Tibial artery (tissue), 4 donors: Measurements from ENCODE around the gene FAM174C.
A peak's percentile ranks its signal among the peaks of the same experiment; 100 is the strongest.

Experiments
- DNase-seq, 2 donors: peaks; one replicate each; pipeline ENCODE4 v3.0.0-alpha.2; 2019
- H3K27ac ChIP-seq, 2 donors: fragments of 200-600 bp; sonication (generic) in 1 of 2; 1 replicate in 1 of 2; 2 replicates in 1 of 2; pipeline ENCODE4 v1.5.1; 2018 to 2019; ENCODE audit warnings: mild to moderate bottlenecking in 1 of 2
- H3K27me3 ChIP-seq, 2 donors: fragments of 200-600 bp; sonication (generic) in 1 of 2; one replicate each; pipeline versions ENCODE4 v1.5.1 to v1.6.0; 2016 to 2019
- H3K36me3 ChIP-seq, 3 donors: fragments of 200-600 bp; sonication (generic) in 2 of 3; one replicate each; pipeline ENCODE4 v1.5.1; 2016 to 2019; ENCODE audit warnings: mild to moderate bottlenecking in 2 of 3
- H3K4me1 ChIP-seq, 4 donors: fragments of 200-600 bp; sonication (generic) in 2 of 4; 1 replicate in 3 of 4; 2 replicates in 1 of 4; pipeline ENCODE4 v1.5.1; 2016 to 2019
- H3K4me3 ChIP-seq, 2 donors: fragments of 200-600 bp; sonication (generic) in 1 of 2; 1 replicate in 1 of 2; 2 replicates in 1 of 2; pipeline ENCODE4 v1.5.1; 2018 to 2019; ENCODE audit warnings: mild to moderate bottlenecking in 2 of 2
- H3K9me3 ChIP-seq, 3 donors: fragments of 200-600 bp; sonication (generic) in 1 of 3; one replicate each; pipeline ENCODE4 v1.5.1; 2016 to 2019
- intact Hi-C: fragments of 100-400 bp; cut with DNase I; formaldehyde crosslinking; loops from one replicate; pipeline ENCODE4 v1.15.0; 2023; ENCODE audit warnings: low total_unique reads
- TF ChIP-seq, protein P1 (sequence below), 2 experiments: fragments of 200-600 bp in 1 of 2; fragments of 450-650 bp in 1 of 2; IDR thresholded peaks; one replicate each; pipeline ENCODE4 v1.5.1; 2017 to 2019; ENCODE audit warnings: antibody characterized with exemption in 2 of 2, mild to moderate bottlenecking in 1 of 2, moderate library complexity in 1 of 2

Gene FAM174C

GRCh38 chr19:1275260-1275975, at the start of gene FAM174C:
Gene FAM174C (plus strand): TSS chr19:1275530. CDS start chr19:1275550, 20 bp downstream.
- intact Hi-C loops, result loop anchor here (5.0 kb wide), 1 partner anchor 127 kb away; the partner anchor contains the start of gene GAMT
- peak; percentile 93 to 98 for DNase-seq
- Histone ChIP-seq H3K4me1 (peaks cover 13 to 63% (median 57%) of the 10 kb centered on the region in 4 donors), H3K9me3 (no peaks in the 10 kb centered on the region), H3K4me3 (peak within 1 kb of the TSS; percentile 62 to 71), H3K36me3 (peaks cover 46 to 75% (median 54%) of the 10 kb centered on the region in 3 donors), H3K27me3 (no peaks in the 10 kb centered on the region), H3K27ac (peak within 1 kb of the TSS; percentile 91 to 94)
- TF ChIP-seq, protein P1, sequence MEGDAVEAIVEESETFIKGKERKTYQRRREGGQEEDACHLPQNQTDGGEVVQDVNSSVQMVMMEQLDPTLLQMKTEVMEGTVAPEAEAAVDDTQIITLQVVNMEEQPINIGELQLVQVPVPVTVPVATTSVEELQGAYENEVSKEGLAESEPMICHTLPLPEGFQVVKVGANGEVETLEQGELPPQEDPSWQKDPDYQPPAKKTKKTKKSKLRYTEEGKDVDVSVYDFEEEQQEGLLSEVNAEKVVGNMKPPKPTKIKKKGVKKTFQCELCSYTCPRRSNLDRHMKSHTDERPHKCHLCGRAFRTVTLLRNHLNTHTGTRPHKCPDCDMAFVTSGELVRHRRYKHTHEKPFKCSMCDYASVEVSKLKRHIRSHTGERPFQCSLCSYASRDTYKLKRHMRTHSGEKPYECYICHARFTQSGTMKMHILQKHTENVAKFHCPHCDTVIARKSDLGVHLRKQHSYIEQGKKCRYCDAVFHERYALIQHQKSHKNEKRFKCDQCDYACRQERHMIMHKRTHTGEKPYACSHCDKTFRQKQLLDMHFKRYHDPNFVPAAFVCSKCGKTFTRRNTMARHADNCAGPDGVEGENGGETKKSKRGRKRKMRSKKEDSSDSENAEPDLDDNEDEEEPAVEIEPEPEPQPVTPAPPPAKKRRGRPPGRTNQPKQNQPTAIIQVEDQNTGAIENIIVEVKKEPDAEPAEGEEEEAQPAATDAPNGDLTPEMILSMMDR (IDR thresholded peaks at IDR 0.05), result no peak

GRCh38 chr19:1226227-1226518, 49.2 kb upstream of the FAM174C start:
- intact Hi-C loops, result no loop called here
- peaks cover 43 to 76% (median 62%) of the 10 kb centered on the region in 3 donors for H3K36me3 ChIP-seq
- TF ChIP-seq, protein P1 (IDR thresholded peaks at IDR 0.05), result no peak

DNA sequence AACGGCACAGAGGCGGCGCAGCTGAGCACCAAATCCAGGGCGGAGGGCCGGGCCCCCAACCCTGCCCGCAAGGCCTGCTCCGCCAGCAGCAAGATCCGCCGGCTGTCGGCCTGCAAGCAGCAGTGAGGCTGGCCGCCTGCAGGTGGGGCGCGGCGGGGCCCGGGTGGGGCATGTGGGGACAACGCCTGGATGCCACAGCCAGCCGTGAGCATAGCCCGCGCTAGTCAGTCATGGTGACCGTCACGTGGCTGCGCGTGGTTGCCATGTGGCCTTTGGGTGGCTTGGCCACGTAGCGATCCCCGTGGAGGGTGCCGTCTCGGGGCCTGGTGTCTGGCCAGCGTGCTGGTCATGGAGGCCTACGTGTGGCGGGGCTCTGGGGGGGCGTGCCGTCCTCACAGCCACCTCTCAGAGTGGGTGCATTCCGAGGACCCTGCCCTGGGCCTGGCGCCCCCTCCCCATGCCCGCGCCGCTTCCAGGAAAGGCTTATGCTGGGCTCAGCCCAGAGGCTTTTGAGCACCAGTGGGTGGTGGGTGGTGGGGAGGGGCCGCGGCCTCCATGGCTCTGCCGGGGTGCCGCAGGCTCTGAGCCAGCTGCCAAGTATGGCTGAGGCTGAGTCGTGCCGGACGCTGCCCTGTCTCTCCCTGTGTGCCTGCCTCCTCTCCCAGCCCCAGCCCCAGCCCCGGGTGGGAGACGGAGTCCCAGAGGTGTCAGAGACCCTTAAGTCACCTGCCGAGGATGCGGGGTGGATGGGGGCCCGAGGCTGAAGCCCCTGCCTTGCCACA, 48.6 kb upstream of the FAM174C start:
- Histone ChIP-seq H3K27ac (no peak overlapping the region), H3K27me3 (no peaks in the 10 kb centered on the region), H3K9me3 (no peaks in the 10 kb centered on the region), H3K36me3 (peaks cover 43 to 71% (median 57%) of the 10 kb centered on the region in 3 donors), H3K4me1 (peaks cover 0 to 19% (median 8%) of the 10 kb centered on the region in 4 donors), H3K4me3 (no peak overlapping the region)
- TF ChIP-seq, protein P1 (IDR thresholded peaks at IDR 0.05), result no peak
- intact Hi-C loops, result no loop called here
- DNase-seq, result no peak

More at GRCh38 chr19:1226227-1226518, 49.2 kb upstream of the FAM174C start:
- no peak for DNase-seq
- Histone ChIP-seq H3K9me3 (no peaks in the 10 kb centered on the region), H3K27me3 (no peaks in the 10 kb centered on the region), H3K4me1 (peaks cover 0 to 24% (median 13%) of the 10 kb centered on the region in 4 donors), H3K4me3 (no peak overlapping the region), H3K27ac (no peak overlapping the region)

- Histone ChIP-seq H3K27me3 (no peaks in the 10 kb centered on the region), H3K9me3 (no peaks in the 10 kb centered on the region), H3K27ac (no peak overlapping the region), H3K4me1 (peaks cover 0 to 14% (median 4%) of the 10 kb centered on the region in 4 donors), H3K36me3 (peaks cover 37 to 63% (median 55%) of the 10 kb centered on the region in 3 donors), H3K4me3 (no peak overlapping the region)
- DNase-seq, result no peak
- intact Hi-C loops, result no loop called here
- TF ChIP-seq, protein P1 (IDR thresholded peaks at IDR 0.05), result no peak
Measured at GRCh38 chr19:1227304-1228054, 47.9 kb upstream of the FAM174C start.

DNA sequence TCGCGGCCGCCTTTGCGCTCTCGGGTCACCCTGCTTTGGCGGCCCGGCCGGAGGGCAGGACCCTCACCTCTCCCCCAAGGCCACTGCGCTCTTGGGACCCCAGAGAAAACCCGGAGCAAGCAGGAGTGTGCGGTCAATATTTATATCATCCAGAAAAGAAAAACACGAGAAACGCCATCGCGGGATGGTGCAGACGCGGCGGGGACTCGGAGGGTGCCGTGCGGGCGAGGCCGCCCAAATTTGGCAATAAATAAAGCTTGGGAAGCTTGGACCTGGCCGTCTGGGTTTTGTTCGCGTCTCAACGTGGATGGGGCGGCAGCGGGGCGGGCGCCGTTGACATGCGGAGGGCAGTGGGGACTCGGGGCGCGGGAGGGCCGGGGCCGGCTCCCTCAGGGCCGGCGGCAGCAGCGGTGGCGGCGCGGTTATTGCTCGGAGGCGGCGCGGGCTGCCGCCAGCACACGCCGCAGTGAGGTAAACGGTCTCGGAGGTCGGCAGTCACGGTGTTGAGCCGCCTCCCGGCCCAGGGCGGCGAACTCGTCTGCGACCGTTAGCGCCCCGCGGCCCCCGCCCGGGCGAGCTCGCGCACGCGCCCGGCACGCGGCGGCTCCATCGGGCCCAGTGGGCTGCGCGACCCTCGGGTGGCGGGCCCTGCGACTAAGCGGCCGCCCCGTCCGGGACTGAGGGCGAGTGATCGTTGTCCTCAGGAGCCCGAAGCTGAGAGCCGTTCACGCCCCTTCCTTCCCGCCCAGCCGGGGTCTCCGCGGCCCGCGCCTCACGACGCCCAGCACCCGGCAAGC, 47.0 kb upstream of the FAM174C start:
- intact Hi-C loops, result no loop called here
- Histone ChIP-seq H3K27ac (no peak overlapping the region), H3K9me3 (no peaks in the 10 kb centered on the region), H3K4me3 (no peak overlapping the region), H3K36me3 (peaks cover 28 to 55% (median 46%) of the 10 kb centered on the region in 3 donors), H3K27me3 (no peaks in the 10 kb centered on the region), H3K4me1 (peaks cover 0 to 13% (median 4%) of the 10 kb centered on the region in 4 donors)
- TF ChIP-seq, protein P1 (IDR thresholded peaks at IDR 0.05), result no peak
- no peak for DNase-seq
